Sigmoid colon (tissue), 4 donors: ENCODE measurements around the gene SNX1.

Experiments
- CTCF ChIP-seq, 4 experiments: fragments of 450-650 bp in 3 of 4; fragments of 200-600 bp in 1 of 4; IDR thresholded peaks; one replicate each; pipeline ENCODE4 v1.5.1; 2016 to 2019; ENCODE audit warnings: antibody characterized with exemption in 4 of 4, mild to moderate bottlenecking in 3 of 4, moderate library complexity in 2 of 4
- POLR2A ChIP-seq, 2 donors: fragments of 450-650 bp; IDR thresholded peaks; one replicate each; pipeline ENCODE4 v1.6.1; 2016; ENCODE audit warnings: antibody characterized with exemption in 2 of 2, mild to moderate bottlenecking in 2 of 2, moderate library complexity in 2 of 2
- POLR2AphosphoS5 ChIP-seq, 4 donors: sonication (generic); formaldehyde crosslinking; IDR thresholded peaks; one replicate each; pipeline ENCODE4 v1.6.1; 2017; ENCODE audit warnings: antibody characterized with exemption in 4 of 4

GRCh38 chr15:64052925-64053491 lies 42.8 kb upstream of the SNX1 start:
- no peak for TF ChIP-seq CTCF (IDR thresholded peaks at IDR 0.05)
- TF ChIP-seq POLR2A (IDR thresholded peaks at IDR 0.05) = no peak
- no peak for TF ChIP-seq POLR2AphosphoS5 (IDR thresholded peaks at IDR 0.05)
